Heart right ventricle (tissue), 16 donors: ENCODE results near the gene MMP23B. TPM values are rescaled to one million over a fixed set of nuclear protein-coding genes. Genes with fewer than 3 reads are reported as not detected.

Experiments
- ATAC-seq, 8 donors: fragments of 200-7000 bp; cut with Tn5 transposase; one replicate each; pipeline ENCODE4 v1.9.1; 2020; ENCODE audit warnings: mild to moderate bottlenecking in 8 of 8, moderate library complexity in 8 of 8, moderate number of reproducible peaks in 1 of 8
- DNase-seq, 2 donors: peaks; one replicate each; pipeline ENCODE4 v3.0.0-alpha.2; 2020
- H3K27ac ChIP-seq, 10 donors: fragments of 200-600 bp; sonication (generic) in 2 of 10; one replicate each; pipeline versions ENCODE4 v1.5.0 to v1.8.0; 2020 to 2022; ENCODE audit warnings: mild to moderate bottlenecking in 3 of 10
- H3K27me3 ChIP-seq, 7 donors: fragments of 200-600 bp; one replicate each; pipeline ENCODE4 v1.8.0; 2021 to 2022; ENCODE audit warnings: mild to moderate bottlenecking in 2 of 7
- H3K36me3 ChIP-seq, 9 donors: fragments of 200-600 bp; sonication (generic) in 1 of 9; one replicate each; pipeline versions ENCODE4 v1.5.0 to v1.8.0; 2020 to 2022; ENCODE audit warnings: mild to moderate bottlenecking in 2 of 9
- H3K4me1 ChIP-seq, 9 donors: fragments of 200-600 bp; sonication (generic) in 1 of 9; one replicate each; pipeline versions ENCODE4 v1.5.0 to v1.8.0; 2020 to 2022; ENCODE audit warnings: mild to moderate bottlenecking in 4 of 9
- H3K4me3 ChIP-seq, 10 donors: fragments of 200-600 bp; sonication (generic) in 2 of 10; one replicate each; pipeline versions ENCODE4 v1.5.0 to v1.8.0; 2020 to 2022; ENCODE audit warnings: mild to moderate bottlenecking in 7 of 10, moderate library complexity in 2 of 10
- H3K9me3 ChIP-seq, 11 donors: fragments of 200-600 bp in 10 of 11; sonication (generic) in 2 of 11; one replicate each; pipeline versions ENCODE4 v1.5.0 to v1.8.0; 2013 to 2022; ENCODE audit warnings: mild to moderate bottlenecking in 2 of 11, control low read depth in 1 of 11, moderate library complexity in 1 of 11
- WGBS, 2 donors: extraction: QIAGEN DNeasy Blood & Tissue Kit; methylation state at CpG; one replicate each; pipeline ENCODE4 v1.1.7; 2013; ENCODE audit warnings: inconsistent platforms in 1 of 2; 5-methylcytosine and 5-hydroxymethylcytosine counted together
- intact Hi-C, 10 donors: fragments of 100-400 bp; cut with DNase I; formaldehyde crosslinking; loops; one replicate each; pipeline versions ENCODE4 v1.11.1 to v1.14.2; 2022
- polyA plus RNA-seq, 2 donors: library from polyadenylated mRNA; stranded (reverse); fragments of 200-250 nt; gene quantifications; one replicate each; pipeline ENCODE4 v1.2.3, GENCODE V29; 2013
- total RNA-seq, 10 donors: library from RNA; stranded (reverse); fragmentation: NEBNext Ultra II Directional in 3 of 10; extraction: Animal tissue kit (Norgen Biotek cat#: 25700) in 3 of 10; gene quantifications; one replicate each; pipeline versions ENCODE4 v1.2.1 to v1.2.4, GENCODE V29; 2021 to 2023
- TF ChIP-seq, protein P1 (sequence below), 9 donors: fragments of 200-600 bp; sonication (generic) in 2 of 9; IDR thresholded peaks; one replicate each; pipeline versions ENCODE4 v1.5.0 to v1.8.0; 2021 to 2022; ENCODE audit warnings: antibody characterized with exemption in 9 of 9, mild to moderate bottlenecking in 5 of 9, moderate library complexity in 1 of 9
- donor health status: Arrhythmogenic right ventricular cardiomyopathy.
- donor health status: ischemic (EF 13 %, LVEDD 7.1; RV severe dilation, severe dysfunction).
- donor health status: healthy with polysubstance abuse.
- donor health status: DM: no; HTN: yes; CAD: no.
- donor health status: DM: no; HTN: no; CAD: no.
- donor health status: ischemic (EF 25% LVEDD 6.9; RV normal size, moderate dysfunction).
- donor health status: ischemic (EF 25% LVEDD 5.7; RV mildly dilated, moderate dysfunction).
- donor health status: healthy.
- donor health status: DM: yes; HTN: yes; CAD: no.
- donor health status: Ischemic cardiomyopathy.
- donor health status: ischemic (EF 35%, LVEDD 5.7; RV mildly dilated, moderate dysfunction).
- donor health status: nonischemic (EF 11% LVEDD 7.7; RV severe dilation, severe dysfunction).
- donor health status: DM: yes; HTN: yes; CAD: no.
- donor health status: PGD.
- donor health status: ischemic (EF 29% LVEDD 5.4; RV normal size, mild dysfunction).
- donor health status: nonischemic (EF 23%, LVEDD 6.1; RV moderate dilation, normal function).

MMP23B gene
- total and polyA plus RNA-seq, 12 donors, result 14.2 to 113 (median 63.1) TPM

DNA sequence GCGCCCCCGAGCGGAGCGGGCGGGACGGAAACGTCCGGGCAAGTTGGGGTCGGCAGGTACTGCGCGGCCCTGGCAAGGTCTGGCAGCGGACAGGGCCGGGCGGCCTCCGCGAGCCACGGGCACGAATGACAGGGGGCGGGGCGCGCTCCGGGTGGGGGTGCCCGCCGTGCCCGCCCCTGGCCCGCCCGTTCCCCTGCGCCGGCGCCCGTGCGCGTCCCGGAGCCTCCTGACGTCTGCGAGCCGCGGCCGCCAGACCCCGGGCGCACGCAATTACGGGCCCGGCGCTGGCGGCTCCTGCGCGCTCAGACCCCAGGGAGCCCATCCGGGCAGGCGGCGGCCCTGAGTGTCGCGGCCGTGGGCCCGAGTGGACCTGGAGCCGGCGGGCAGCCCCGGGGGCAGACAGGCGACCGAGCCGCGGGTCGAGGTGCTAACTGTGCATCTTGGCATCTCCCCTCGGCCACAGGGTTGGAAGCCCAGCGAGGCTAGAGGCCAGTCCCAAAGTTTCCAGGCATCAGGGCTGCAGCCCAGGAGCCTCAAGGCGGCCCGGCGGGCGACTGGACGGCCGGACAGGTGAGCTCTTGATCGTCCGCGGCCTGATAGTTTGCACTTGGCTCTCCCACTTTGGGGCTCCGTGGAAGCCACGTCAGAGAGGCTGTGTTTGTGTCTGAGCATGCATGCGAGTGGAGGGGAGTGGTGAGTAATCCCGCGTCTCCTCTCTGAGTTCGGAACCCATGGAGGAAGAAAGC is 15.8 kb upstream of the MMP23B start:
- peak in 1 of 2 donors; percentile 62 for DNase-seq
- H3K27ac ChIP-seq, result peak overlapping the region; percentile 98 to 100 (median 100)
- intact Hi-C loops, result no loop called here
- H3K4me3 ChIP-seq, result peak overlapping the region; percentile 89 to 100 (median 97)
- H3K4me1 ChIP-seq, result peaks cover 7 to 59% (median 44%) of the 10 kb centered on the region in 9 donors
- WGBS, 2 donors, result 5% methylated on average over 78 to 80 of the region's 80 CpGs
- TF ChIP-seq, protein P1, sequence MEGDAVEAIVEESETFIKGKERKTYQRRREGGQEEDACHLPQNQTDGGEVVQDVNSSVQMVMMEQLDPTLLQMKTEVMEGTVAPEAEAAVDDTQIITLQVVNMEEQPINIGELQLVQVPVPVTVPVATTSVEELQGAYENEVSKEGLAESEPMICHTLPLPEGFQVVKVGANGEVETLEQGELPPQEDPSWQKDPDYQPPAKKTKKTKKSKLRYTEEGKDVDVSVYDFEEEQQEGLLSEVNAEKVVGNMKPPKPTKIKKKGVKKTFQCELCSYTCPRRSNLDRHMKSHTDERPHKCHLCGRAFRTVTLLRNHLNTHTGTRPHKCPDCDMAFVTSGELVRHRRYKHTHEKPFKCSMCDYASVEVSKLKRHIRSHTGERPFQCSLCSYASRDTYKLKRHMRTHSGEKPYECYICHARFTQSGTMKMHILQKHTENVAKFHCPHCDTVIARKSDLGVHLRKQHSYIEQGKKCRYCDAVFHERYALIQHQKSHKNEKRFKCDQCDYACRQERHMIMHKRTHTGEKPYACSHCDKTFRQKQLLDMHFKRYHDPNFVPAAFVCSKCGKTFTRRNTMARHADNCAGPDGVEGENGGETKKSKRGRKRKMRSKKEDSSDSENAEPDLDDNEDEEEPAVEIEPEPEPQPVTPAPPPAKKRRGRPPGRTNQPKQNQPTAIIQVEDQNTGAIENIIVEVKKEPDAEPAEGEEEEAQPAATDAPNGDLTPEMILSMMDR (IDR thresholded peaks at IDR 0.05), result no peak
- H3K9me3 ChIP-seq, result no peaks in the 10 kb centered on the region
- no peaks in the 10 kb centered on the region for H3K27me3 ChIP-seq
- H3K36me3 ChIP-seq, result peaks cover 0 to 24% (median 0%) of the 10 kb centered on the region in 9 donors
- ATAC-seq, result peak in 3 of 8 donors; percentile 0 to 16 (median 5)

DNA sequence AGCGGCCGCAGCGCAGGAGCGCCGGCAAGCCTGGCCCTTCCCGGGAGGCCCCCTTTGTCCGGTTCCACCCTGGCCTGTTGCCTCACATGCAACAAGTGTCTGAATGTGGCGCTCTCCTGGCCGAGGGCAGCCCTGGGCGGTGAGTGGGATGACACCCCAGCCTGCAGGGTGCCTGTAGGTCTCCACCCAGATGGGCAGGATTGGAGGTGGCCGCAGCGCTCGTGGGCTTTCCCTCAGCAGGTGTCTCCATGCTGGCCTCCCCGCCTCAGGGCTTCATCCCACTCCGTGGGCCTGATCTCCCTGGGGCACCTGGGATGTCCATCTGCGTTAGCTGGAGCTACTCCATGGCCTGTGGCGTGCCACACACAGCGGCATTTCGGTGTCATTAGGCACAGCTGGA is 15.1 kb upstream of the MMP23B start:
- Histone ChIP-seq H3K4me1 (peaks cover 7 to 64% (median 48%) of the 10 kb centered on the region in 9 donors), H3K36me3 (peaks cover 0 to 24% (median 0%) of the 10 kb centered on the region in 9 donors), H3K27me3 (no peaks in the 10 kb centered on the region), H3K4me3 (peak overlapping the region; percentile 89 to 100 (median 97)), H3K27ac (peak overlapping the region in 8 of 10 donors; percentile 98 to 100 (median 100)), H3K9me3 (no peaks in the 10 kb centered on the region)
- intact Hi-C loops, result no loop called here
- 78% methylated on average over 19 of the region's 19 CpGs for WGBS, 2 donors
- DNase-seq (peak in 1 of 2 donors; percentile 18), ATAC-seq (no peak)
- TF ChIP-seq, protein P1 (IDR thresholded peaks at IDR 0.05), result no peak

DNA sequence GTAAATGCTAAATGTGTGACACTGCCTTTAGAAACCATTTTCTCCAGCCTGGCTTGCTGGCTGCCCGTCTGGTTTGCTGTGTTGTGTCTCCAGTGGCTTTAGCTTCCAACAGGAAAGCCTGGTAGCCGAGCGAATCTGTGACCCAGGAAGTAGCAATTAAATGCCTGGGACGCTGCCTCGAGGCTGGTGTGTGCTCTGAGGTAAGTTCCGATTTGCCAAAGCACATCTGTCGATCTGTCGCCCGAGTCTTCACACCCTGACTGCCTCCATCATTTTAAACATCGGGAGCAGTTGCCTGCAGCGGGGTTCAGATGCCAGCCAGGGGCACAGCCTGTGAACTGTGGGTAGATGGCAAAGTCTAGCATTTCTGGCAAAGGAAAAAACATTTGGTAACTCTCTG is 14.5 kb upstream of the MMP23B start:
- ATAC-seq, result no peak
- 90 to 91% methylated on average over 11 of the region's 11 CpGs for WGBS, 2 donors
- peaks cover 7 to 66% (median 48%) of the 10 kb centered on the region in 9 donors for H3K4me1 ChIP-seq
- TF ChIP-seq, protein P1 (IDR thresholded peaks at IDR 0.05), result no peak
- H3K27me3 ChIP-seq, result no peaks in the 10 kb centered on the region
- no peaks in the 10 kb centered on the region for H3K9me3 ChIP-seq
- peak overlapping the region in 1 of 10 donors; percentile 98 for H3K4me3 ChIP-seq
- intact Hi-C loops, result no loop called here
- H3K27ac ChIP-seq, result no peak overlapping the region
- peaks cover 0 to 24% (median 0%) of the 10 kb centered on the region in 9 donors for H3K36me3 ChIP-seq
- DNase-seq, result peak in 1 of 2 donors; percentile 6

DNA sequence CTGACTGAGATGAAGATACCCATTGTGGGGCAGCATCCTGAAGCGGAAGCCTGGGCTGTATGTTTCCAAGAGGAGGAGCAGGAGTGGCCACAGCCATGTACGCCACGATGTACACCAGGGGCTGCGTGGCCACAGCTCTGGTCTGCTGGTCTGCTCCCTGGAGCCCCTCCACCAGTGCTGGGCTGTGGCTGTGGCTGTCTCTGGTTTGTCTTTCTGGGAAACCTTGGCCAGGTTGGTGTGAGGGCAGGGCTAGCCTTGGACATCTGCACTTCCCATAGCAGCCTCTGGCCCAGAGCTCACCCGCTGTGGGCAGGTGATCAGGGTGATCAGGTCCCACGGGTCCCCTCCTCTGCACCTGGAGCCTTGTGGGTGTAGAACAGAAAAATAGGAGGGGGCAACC is 14.0 kb upstream of the MMP23B start:
- H3K4me1 ChIP-seq, result peaks cover 7 to 64% (median 48%) of the 10 kb centered on the region in 9 donors
- TF ChIP-seq, protein P1 (IDR thresholded peaks at IDR 0.05), result no peak
- peak in 1 of 2 donors; percentile 5 for DNase-seq

More for the DNA sequence above, 14.0 kb upstream of the MMP23B start:
- no peaks in the 10 kb centered on the region for H3K9me3 ChIP-seq
- no peak for ATAC-seq
- intact Hi-C loops, result no loop called here
- H3K27ac ChIP-seq, result no peak overlapping the region
- H3K36me3 ChIP-seq, result peaks cover 0 to 24% (median 0%) of the 10 kb centered on the region in 9 donors
- no peak overlapping the region for H3K4me3 ChIP-seq
- WGBS, 2 donors, result 91 to 92% methylated on average over 6 of the region's 6 CpGs
- no peaks in the 10 kb centered on the region for H3K27me3 ChIP-seq
